NCI-H187 (cell line): ENCODE results near the gene ZMYND12.

ENCODE experiments used
- DNase-seq, 2 experiments: peaks; one replicate each; lab custom pipeline; 2025; lab: John Stamatoyannopoulos, UW

ZMYND12 gene

DNA sequence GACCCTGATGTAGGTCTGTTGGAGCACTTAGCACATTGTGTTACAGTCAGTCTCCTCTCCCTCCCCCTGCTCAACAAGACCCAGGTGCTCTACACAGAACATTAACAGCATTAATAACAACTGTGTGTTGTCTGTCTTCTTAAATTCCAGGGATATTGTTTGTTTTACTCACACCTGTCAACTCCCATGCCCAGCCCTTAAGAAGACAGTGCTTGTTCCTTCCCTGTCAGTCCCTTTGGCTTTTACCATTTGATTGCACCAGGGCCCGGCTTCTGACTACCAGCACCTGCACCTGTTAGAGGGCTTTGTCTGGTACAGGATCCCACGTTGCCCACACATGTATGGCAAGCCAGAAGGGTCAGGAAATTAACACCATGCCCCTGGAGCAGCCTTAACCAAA, 63.6 kb downstream of the ZMYND12 start:
- peak in 1 of 2 experiments; percentile 42 for DNase-seq

DNA sequence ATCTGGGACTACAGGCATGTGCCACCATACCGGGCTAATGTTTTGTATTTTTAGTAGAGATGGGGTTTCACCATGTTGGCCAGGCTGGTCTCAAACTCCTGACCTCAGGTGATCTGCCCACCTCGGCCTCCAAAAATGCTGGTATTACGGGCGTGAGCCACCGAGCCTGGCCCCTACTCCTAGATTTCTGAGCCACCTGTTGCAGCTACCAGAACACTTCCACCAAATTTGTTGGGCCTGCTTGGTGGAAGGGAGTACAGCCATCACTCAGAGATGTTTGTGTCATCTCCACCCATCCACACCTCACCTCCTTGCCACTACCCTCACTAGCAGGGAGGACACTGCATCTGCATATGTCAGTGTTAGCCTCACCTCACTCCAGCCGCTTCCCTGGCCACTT, 69.8 kb downstream of the ZMYND12 start:
- DNase-seq, result no peak

DNA sequence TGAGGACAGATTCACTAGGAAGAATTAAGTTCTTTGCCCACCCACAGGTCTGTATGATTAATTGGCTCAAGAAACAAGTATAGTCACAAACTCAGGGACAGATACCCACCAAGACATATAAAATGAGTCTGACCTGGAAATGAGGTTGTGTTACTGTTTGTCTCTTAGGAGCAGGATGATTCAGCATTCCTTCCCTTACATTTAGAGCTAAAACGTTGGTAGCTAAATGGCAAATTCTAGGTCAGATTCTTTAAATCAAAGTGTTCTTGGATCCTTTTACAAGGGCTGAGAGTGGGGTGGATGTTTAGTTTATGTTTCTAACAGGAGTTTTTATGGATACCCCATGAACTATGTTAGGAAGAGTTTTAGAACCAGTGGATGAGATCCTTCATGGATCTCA, 70.5 kb downstream of the ZMYND12 start:
- DNase-seq, result no peak

DNA sequence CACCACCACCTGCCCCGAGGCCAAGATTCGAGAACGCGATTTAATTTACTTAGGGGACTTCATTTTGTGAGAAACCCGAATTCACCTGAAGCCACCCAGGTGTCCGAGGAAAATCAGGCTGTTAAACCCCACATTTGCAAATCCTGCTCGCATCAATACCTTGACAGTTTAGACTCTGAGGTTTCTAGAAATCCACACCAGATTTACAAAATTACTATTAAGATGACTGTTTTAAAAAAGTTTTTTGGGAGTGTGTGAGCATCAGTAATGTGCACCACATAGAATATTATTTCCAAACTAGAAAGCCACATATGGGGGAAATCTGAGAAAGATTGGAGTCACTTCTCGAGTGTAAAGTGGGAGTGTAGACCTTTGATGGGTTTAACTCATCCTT, 74.5 kb downstream of the ZMYND12 start:
- no peak for DNase-seq

DNA sequence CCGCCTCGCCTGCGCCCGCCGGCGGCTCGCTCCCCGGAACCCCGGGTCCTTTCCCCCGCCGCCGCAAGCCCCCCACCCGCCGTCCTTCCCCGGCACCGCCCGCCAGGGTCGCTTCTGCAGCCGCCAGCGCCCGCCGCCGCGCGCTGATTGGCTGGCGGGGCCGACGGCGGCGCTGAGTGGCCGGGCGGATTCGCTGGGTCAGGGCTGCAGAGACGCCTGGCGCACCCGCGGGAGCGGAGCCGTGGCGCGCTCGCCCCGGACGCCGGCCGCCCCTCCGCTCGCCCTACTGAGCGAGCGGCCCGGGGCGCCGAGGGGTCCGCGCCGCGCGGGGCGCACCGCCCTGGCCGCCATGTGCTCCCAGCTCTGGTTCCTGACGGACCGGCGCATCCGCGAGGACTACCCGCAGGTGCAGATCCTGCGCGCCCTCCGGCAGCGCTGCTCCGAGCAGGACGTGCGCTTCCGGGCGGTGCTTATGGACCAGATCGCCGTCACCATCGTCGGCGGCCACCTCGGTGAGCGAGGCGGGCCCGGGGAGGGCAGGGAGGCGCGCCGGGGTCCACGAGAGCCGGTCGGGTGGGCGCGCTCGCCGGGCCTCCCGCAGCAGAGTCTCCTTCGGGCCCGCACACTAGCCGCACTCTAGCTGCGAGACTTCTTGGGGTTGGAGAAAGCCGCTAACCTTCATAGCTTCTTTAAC, 75.1 kb downstream of the ZMYND12 start, which contains the start of gene RIMKLA:
TSS of gene RIMKLA (plus strand) at position 207 of the 694 bp plus-strand sequence. CDS start at position 350, 143 bp downstream.
- DNase-seq, result peak; percentile 40 to 77
